Panc1 (cell line): ENCODE data around the gene ATP6V1B1. TPM values are rescaled to one million over a fixed set of nuclear protein-coding genes. Genes with fewer than 3 reads are reported as not detected.

ENCODE experiments used
- ATAC-seq: fragments of 200-7000 bp; cut with Tn5 transposase; 2 replicates; pipeline ENCODE4 v1.9.1; 2020; ENCODE audit warnings: mild to moderate bottlenecking, moderate library complexity
- BruUV-seq: library from RNA; stranded (reverse); fragments of 400-500 nt; replicated peaks from 2 replicates; lab custom pipeline; 2021; lab: Mats Ljungman, UMichigan
- CTCF ChIA-PET: fragments of 300-600 bp; sonication (Branson Sonifier 250); formaldehyde crosslinking; loops from one replicate; lab custom pipeline; 2022; ENCODE audit warnings: antibody characterized with exemption; lab: Charles Lee
- POLR2A ChIA-PET: fragments of 300-600 bp; sonication (Branson Sonifier 250); formaldehyde crosslinking; loops from one replicate; lab custom pipeline; 2022; ENCODE audit warnings: antibody characterized with exemption; lab: Charles Lee
- DNase-seq: peaks from one replicate; pipeline ENCODE4 v3.0.0-alpha.2; 2010; ENCODE audit warnings: low read depth, low spot score
- H3K27ac ChIP-seq: 2 replicates; pipeline ENCODE4 v1.5.1; 2011; ENCODE audit warnings: mild to moderate bottlenecking, low read length, inconsistent platforms
- H3K27me3 ChIP-seq: fragments of 200-500 bp; sonication (Bioruptor generic); 2 replicates; pipeline ENCODE4 v1.6.0; 2014; ENCODE audit warnings: low read length, inconsistent platforms; ENCODE audit not compliant: control insufficient read depth, insufficient read depth
- H3K36me3 ChIP-seq: fragments of 200-500 bp; sonication (Bioruptor generic); 2 replicates; pipeline ENCODE4 v1.5.1; 2014; ENCODE audit warnings: inconsistent platforms, mild to moderate bottlenecking, low read length, moderate library complexity; ENCODE audit not compliant: control insufficient read depth, insufficient read depth
- H3K4me1 ChIP-seq: 2 replicates; pipeline ENCODE4 v1.5.1; 2011; ENCODE audit warnings: inconsistent platforms, mild to moderate bottlenecking, low read length, moderate library complexity; ENCODE audit not compliant: control insufficient read depth, insufficient read depth
- H3K4me3 ChIP-seq, 2 experiments: 2 replicates each; pipeline ENCODE4 v1.5.1; 2011 to 2012; ENCODE audit warnings: low read depth in 2 of 2, low read length in 2 of 2, mild to moderate bottlenecking in 2 of 2, inconsistent platforms in 1 of 2, moderate library complexity in 1 of 2
- H3K9me3 ChIP-seq: fragments of 200-500 bp; sonication (Bioruptor generic); 2 replicates; pipeline ENCODE4 v1.5.1; 2014; ENCODE audit warnings: low read depth, mild to moderate bottlenecking, inconsistent platforms, low read length, moderate library complexity; ENCODE audit not compliant: control insufficient read depth, insufficient read depth
- CTCF ChIP-seq: fragments of 450-650 bp; IDR thresholded peaks from 2 replicates; pipeline ENCODE4 v1.5.1; 2017; ENCODE audit warnings: mild to moderate bottlenecking
- POLR2AphosphoS5 ChIP-seq: IDR thresholded peaks from 2 replicates; pipeline ENCODE4 v1.6.1; 2012; ENCODE audit warnings: mild to moderate bottlenecking, low read depth, low read length, moderate library complexity
- REST ChIP-seq, 2 experiments: IDR thresholded peaks; 2 replicates each; pipeline ENCODE4 v1.6.1; 2011 to 2012; ENCODE audit warnings: low read depth in 2 of 2, control low read depth in 1 of 2, low read length in 1 of 2, mild to moderate bottlenecking in 1 of 2, moderate library complexity in 1 of 2; ENCODE audit not compliant: insufficient read depth in 1 of 2
- SIN3A ChIP-seq: IDR thresholded peaks from 2 replicates; pipeline ENCODE4 v1.6.1; 2012; ENCODE audit warnings: low read depth, mild to moderate bottlenecking, low read length, moderate library complexity, borderline replicate concordance; ENCODE audit not compliant: insufficient read depth
- TCF7L2 ChIP-seq: IDR thresholded peaks from 2 replicates; pipeline ENCODE4 v1.6.1; 2011; ENCODE audit warnings: mild to moderate bottlenecking, low read depth, low read length, inconsistent platforms
- in situ Hi-C: cut with HindIII; loops from 2 replicates; pipeline ENCODE4 v1.10.0; 2016; ENCODE audit warnings: low sequenced_read_pairs, low pct_unique_long_range_greater_than_20kb
- intact Hi-C: fragments of 100-400 bp; cut with micrococcal nuclease; formaldehyde crosslinking; loops from one replicate; pipeline ENCODE4 v1.10.0; 2022; ENCODE audit not compliant: unreplicated experiment
- total RNA-seq: library from RNA; stranded (reverse); gene quantifications from one replicate; pipeline ENCODE4 v1.2.1, GENCODE V29; 2021; ENCODE audit not compliant: unreplicated experiment

The ATP6V1B1 gene
- total RNA-seq, 1 experiment from 2014 or later: 0.18 TPM

GRCh38 chr2:71003966-71004755 is 68.5 kb downstream of the ATP6V1B1 start:
- no TSS peak for BruUV-seq
- Histone ChIP-seq H3K36me3 (no peaks in the 10 kb centered on the region; the same call in 1 of the 2 replicates), H3K4me3 (no peak overlapping the region), H3K4me1 (no peaks in the 10 kb centered on the region), H3K27ac (no peak overlapping the region), H3K27me3 (no peaks in the 10 kb centered on the region), H3K9me3 (no peaks in the 10 kb centered on the region)
- no peak for TF ChIP-seq POLR2AphosphoS5
- TF ChIP-seq REST (IDR thresholded peaks at IDR 0.05; ENCODE audit: insufficient read depth in 1 of 2, low read depth in 2 of 2, low read length in 1 of 2): no peak
- TF ChIP-seq CTCF: no peak
- TF ChIP-seq TCF7L2: no peak
- TF ChIP-seq SIN3A: no peak
- ATAC-seq (no peak), DNase-seq (no peak)
- POLR2A ChIA-PET: no interaction called here
- in situ Hi-C loops: no loop called here
- CTCF ChIA-PET: interaction anchor here (0.6 kb wide), 1 partner anchor 271 kb away, joined by 10 read pairs; no protein-coding TSS in a partner anchor
- intact Hi-C loops: no loop called here

- Histone ChIP-seq H3K36me3 (no peaks in the 10 kb centered on the region; the same call in 1 of the 2 replicates), H3K4me3 (no peak overlapping the region), H3K27ac (no peak overlapping the region), H3K9me3 (no peaks in the 10 kb centered on the region), H3K4me1 (no peaks in the 10 kb centered on the region), H3K27me3 (no peaks in the 10 kb centered on the region)
- in situ Hi-C loops (no loop called here), intact Hi-C loops (no loop called here)
- ChIA-PET CTCF (interaction anchor here (0.6 kb wide), 1 partner anchor 270 kb away, joined by 10 read pairs; no protein-coding TSS in a partner anchor), POLR2A (no interaction called here)
- BruUV-seq: no TSS peak
- no peak for DNase-seq
- TF ChIP-seq SIN3A: no peak
- no peak for TF ChIP-seq TCF7L2
- no peak for TF ChIP-seq CTCF
- no peak for TF ChIP-seq REST (IDR thresholded peaks at IDR 0.05; ENCODE audit: insufficient read depth in 1 of 2, low read depth in 2 of 2, low read length in 1 of 2)
- TF ChIP-seq POLR2AphosphoS5: no peak
- ATAC-seq: no peak
Observed at GRCh38 chr2:71004857-71005256, 69.2 kb downstream of the ATP6V1B1 start.
